HL-60 (cell line): ENCODE measurements around the gene ENPP3.

Experiments
- SPI1 ChIP-seq: IDR thresholded peaks from 2 replicates; pipeline ENCODE4 v1.6.1; 2012; ENCODE audit warnings: low read depth, mild to moderate bottlenecking, borderline replicate concordance
- TF ChIP-seq, protein P1 (sequence below): IDR thresholded peaks from one replicate; pipeline ENCODE4 v1.5.1; 2011; ENCODE audit warnings: low read length, control low read depth, inconsistent platforms; ENCODE audit not compliant: insufficient read depth

DNA sequence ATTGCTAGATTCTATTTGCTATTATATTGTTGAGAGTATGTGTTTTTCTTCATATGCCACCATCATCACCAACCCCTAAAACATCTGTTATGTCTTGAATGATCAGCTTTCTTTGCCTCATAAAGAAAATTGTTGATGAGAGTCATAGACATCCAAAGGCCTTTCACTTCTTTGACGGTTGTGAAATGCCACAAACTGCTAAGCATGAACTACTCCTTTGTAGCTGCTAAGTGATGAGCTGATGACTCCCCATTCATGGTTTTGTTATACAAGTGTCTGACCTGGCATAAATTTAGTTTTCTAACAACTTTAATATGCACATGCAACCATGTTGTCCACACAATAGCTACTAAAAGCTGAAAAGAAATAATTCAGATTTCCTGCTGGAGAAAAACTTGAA lies 8.4 kb upstream of the ENPP3 start:
- TF ChIP-seq, protein P1, sequence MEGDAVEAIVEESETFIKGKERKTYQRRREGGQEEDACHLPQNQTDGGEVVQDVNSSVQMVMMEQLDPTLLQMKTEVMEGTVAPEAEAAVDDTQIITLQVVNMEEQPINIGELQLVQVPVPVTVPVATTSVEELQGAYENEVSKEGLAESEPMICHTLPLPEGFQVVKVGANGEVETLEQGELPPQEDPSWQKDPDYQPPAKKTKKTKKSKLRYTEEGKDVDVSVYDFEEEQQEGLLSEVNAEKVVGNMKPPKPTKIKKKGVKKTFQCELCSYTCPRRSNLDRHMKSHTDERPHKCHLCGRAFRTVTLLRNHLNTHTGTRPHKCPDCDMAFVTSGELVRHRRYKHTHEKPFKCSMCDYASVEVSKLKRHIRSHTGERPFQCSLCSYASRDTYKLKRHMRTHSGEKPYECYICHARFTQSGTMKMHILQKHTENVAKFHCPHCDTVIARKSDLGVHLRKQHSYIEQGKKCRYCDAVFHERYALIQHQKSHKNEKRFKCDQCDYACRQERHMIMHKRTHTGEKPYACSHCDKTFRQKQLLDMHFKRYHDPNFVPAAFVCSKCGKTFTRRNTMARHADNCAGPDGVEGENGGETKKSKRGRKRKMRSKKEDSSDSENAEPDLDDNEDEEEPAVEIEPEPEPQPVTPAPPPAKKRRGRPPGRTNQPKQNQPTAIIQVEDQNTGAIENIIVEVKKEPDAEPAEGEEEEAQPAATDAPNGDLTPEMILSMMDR: no peak
- no peak for TF ChIP-seq SPI1
